Cardiac fibroblast (primary cell): Measurements from ENCODE around the gene PXYLP1.

Experiments used
- DNase-seq, 2 donors: peaks; one replicate each; pipeline versions ENCODE4 v3.0.0 to v3.0.0-alpha.2; 2010; ENCODE audit warnings: low read depth in 2 of 2
- H3K4me3 ChIP-seq, 2 donors: replicated peaks in 1 of 2; 1 replicate in 1 of 2; 2 replicates in 1 of 2; pipeline ENCODE4 v1.5.1; 2011; ENCODE audit warnings: low read depth in 2 of 2, low read length in 2 of 2, mild to moderate bottlenecking in 2 of 2, moderate library complexity in 1 of 2
- TF ChIP-seq, protein P1 (sequence below): IDR thresholded peaks from one replicate; pipeline ENCODE4 v1.5.1; 2011; ENCODE audit warnings: low read depth, mild to moderate bottlenecking, low read length, inconsistent platforms

The PXYLP1 gene, protein sequence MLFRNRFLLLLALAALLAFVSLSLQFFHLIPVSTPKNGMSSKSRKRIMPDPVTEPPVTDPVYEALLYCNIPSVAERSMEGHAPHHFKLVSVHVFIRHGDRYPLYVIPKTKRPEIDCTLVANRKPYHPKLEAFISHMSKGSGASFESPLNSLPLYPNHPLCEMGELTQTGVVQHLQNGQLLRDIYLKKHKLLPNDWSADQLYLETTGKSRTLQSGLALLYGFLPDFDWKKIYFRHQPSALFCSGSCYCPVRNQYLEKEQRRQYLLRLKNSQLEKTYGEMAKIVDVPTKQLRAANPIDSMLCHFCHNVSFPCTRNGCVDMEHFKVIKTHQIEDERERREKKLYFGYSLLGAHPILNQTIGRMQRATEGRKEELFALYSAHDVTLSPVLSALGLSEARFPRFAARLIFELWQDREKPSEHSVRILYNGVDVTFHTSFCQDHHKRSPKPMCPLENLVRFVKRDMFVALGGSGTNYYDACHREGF

DNA sequence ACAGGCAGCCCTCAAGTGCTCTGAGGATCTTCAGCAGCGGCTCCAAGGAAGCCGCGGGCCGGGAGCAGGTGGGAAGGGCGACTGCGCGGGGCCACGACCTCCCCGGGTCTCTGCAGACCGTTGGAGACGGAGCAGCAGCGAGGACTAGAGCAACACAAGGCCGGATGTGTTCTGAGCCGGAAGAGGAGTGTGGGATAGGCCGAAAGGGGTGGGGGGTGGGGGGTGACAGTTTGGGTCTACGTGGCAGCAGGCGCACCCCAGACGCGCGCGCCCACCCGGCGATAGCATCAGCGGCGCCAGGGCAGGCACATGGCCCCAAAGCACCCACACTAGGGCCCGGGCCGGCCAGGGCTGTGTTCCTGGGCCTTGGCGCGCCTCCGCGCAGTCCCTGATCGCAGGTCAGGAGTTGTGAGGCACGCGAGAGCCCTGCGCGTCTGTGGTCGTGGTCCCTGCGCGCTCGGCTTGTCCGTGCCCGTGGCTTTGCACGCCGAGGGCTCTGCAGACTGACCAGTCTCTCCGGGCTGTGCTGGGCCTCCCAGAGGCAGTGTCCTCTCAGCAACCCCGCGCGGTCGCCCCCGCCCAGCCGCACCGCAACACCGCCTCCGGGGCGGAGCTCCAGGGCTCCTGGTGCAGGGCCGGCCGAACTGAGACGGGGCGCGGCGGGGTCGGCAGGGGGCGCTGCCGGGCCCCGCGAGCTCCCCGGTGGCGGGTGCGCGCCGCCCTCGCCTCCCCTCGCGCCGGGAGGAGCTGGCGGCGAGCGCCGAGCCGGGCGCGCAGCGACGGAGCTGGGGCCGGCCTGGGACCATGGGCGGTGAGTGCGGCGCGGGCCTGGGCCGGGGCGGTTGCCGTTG is at the start of gene PXYLP1:
PXYLP1 (plus strand) TSS at position 725 of the 851 bp plus-strand sequence. CDS start 28,351 bp downstream, outside the sequence.
- peak within 1 kb of the TSS; percentile 75 to 86 for H3K4me3 ChIP-seq
- DNase-seq, result peak; percentile 87 to 93
- TF ChIP-seq, protein P1, sequence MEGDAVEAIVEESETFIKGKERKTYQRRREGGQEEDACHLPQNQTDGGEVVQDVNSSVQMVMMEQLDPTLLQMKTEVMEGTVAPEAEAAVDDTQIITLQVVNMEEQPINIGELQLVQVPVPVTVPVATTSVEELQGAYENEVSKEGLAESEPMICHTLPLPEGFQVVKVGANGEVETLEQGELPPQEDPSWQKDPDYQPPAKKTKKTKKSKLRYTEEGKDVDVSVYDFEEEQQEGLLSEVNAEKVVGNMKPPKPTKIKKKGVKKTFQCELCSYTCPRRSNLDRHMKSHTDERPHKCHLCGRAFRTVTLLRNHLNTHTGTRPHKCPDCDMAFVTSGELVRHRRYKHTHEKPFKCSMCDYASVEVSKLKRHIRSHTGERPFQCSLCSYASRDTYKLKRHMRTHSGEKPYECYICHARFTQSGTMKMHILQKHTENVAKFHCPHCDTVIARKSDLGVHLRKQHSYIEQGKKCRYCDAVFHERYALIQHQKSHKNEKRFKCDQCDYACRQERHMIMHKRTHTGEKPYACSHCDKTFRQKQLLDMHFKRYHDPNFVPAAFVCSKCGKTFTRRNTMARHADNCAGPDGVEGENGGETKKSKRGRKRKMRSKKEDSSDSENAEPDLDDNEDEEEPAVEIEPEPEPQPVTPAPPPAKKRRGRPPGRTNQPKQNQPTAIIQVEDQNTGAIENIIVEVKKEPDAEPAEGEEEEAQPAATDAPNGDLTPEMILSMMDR, result peak; percentile 3

DNA sequence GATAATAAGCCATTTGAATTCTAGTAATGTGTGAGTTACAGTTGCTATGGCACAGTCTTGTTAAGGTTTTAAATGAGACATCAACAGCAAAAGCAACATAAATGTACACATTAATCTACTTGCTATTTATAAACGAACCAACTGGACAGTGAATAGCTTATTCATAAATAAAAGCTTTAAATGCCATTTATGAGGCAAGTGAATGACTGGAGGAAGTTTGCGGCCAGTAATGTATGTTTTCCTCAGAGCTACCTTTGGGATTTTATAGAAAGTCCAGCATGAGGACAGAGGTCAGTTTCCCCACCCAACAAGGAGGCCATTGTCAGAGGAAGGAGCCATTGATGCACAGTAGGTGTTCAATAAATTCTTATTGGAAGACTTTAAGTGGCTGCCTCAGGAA is 48.0 kb upstream of the PXYLP1 start:
- DNase-seq, result no peak
- H3K4me3 ChIP-seq, result no peak overlapping the region
- TF ChIP-seq, protein P1, result no peak

DNA sequence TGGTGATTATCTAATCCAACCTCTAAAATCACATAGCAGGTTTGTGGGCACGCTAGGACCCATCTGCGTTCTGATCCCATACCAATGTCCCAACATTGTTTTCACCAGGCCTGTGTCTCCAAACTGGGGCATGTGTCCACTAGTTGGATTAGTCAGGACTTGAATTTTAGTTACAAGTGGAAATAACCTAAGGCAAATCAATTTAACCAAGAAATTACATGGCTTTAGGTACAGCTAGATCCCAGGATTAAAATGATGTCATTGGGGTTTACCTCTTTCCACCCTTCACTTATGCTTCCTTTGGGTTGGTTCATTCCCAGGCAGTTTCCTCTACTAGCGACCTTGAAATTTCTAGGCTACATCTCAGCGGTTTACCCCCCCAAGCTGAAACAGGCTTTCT is 47.2 kb upstream of the PXYLP1 start:
- H3K4me3 ChIP-seq, result no peak overlapping the region
- TF ChIP-seq, protein P1, result no peak
- no peak for DNase-seq

DNA sequence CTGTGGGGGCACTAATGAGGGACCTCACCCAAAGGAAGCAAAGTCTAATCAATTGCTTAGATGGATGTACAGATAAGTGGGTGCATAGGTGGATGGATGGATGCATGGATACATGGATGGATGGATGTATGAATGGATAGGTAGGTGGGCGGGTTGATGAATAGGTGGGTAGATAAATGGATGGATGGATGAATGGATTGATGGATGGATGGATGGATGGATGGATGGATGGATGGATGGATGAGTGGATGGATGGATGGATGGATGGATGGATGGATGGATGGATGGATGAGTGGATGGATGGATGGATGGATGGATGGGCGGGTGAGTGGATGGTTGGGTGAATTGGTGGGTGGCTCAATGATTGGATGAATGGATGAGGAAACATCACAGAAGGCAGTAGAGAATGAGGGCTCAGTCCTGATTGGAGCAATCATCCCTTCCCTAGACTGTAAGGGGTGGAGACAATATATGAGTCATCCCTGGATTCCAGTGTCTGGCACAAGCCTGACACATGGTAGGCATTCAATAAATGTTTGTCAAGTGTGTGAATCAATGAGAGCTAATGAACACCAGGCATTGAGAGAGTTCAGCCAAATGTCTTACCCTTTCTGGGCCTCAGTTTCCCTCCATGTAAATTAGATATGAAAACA is 40.4 kb upstream of the PXYLP1 start:
- no peak overlapping the region for H3K4me3 ChIP-seq
- peak in 1 of 2 donors; percentile 42 for DNase-seq
- TF ChIP-seq, protein P1, result no peak

DNA sequence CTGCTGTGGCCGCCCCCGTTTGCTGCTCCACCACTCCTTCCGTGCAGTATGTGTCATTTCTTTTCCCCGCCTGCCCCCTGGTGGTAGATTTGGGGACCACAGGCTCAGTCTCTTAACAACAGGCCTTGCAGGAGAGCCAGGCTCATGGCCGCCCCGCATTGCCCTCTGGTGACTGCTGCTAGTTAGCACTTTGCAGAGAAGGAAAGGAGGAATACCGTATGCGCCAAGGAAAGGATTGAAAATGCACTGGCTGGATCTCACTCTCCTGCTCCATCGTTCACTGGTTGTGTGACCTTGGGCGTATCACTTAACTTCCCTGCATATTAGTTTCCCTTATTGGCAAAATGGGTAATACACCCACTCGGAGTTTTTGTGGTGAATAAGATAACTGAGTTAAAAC is 39.3 kb upstream of the PXYLP1 start:
- DNase-seq, result peak; percentile 95 to 96
- H3K4me3 ChIP-seq, result no peak overlapping the region
- TF ChIP-seq, protein P1, result peak; percentile 97

DNA sequence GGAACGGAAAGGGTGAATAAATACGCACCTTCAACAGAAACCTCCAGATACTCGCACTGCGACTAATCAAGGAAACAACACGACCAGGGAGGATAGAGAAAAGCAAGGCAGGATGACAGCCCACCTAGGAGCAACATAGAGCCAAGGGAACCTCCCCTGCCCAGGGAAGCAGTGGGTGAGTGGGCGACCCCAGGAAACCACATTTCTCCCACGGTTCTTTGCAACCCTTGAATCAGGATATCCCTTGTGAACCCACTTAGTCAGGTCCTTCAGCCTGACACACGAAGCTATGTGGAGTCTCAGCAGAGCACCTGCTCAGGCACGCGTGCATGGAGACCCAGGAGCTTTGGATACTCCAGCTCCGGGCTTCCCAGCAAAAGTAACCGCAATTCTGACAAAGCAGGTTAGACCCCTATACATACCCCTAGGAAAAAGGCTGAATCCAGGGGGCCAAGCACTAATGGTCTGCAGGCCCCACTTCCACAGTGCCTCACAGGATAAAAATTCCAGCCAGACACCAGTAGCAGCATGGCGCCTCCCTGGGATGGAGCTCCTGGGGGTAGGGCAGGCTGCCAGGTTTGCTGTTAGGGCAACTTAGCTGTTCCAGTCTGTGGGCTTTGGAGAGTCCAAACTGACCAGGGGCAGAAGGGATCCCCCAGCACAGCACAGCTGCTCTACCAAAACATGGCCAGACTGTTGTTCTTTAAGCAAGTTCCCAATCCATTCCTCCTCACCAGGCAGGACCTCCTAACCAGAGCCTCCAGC is 38.4 kb upstream of the PXYLP1 start:
- TF ChIP-seq, protein P1, result no peak
- DNase-seq, result no peak
- H3K4me3 ChIP-seq, result no peak overlapping the region
